K562 (cell line): ENCODE measurements around the gene NHSL2. TPM values are rescaled to one million over a fixed set of nuclear protein-coding genes. Genes with fewer than 3 reads are reported as not detected.

Experiments used
- CTBP1 ChIP-seq: fragments of 450-650 bp; IDR thresholded peaks from 2 replicates; pipeline ENCODE4 v1.6.1; 2016; ENCODE audit warnings: borderline replicate concordance
- REST ChIP-seq, 2 experiments: fragments of 450-650 bp; formaldehyde crosslinking in 1 of 2; IDR thresholded peaks; 2 replicates each; pipeline versions ENCODE4 v1.4.0 to v1.6.1; 2014 to 2020; ENCODE audit warnings: mild to moderate bottlenecking in 2 of 2, borderline replicate concordance in 1 of 2, low read depth in 1 of 2
- SMC3 ChIP-seq: conservative IDR thresholded peaks from 2 replicates; pipeline ENCODE4 v1.6.1; 2011; ENCODE audit warnings: low read depth, low read length, improper control_type of control experiment; ENCODE audit not compliant: insufficient read depth
- polyA plus RNA-seq, 8 experiments: library from polyadenylated mRNA; depleted of rRNA in 4 of 8; stranded (reverse) in 5 of 8; unstranded in 3 of 8; fragments of >200 nt; fragmentation: Nextera tagmentation in 2 of 8; fragmentation: Illumina TruSeq in 1 of 8; extraction: Ambion mirVana in 2 of 8; extraction: Trizol in 1 of 8; gene quantifications; 2 replicates each; pipeline versions ENCODE4 v1.2.1 to v1.2.3, GENCODE V29; 2011 to 2014; ENCODE audit warnings: inconsistent platforms in 1 of 8, missing spikeins in 1 of 8
- total RNA-seq, 7 experiments: library from RNA; depleted of rRNA in 6 of 7; stranded (reverse); fragments of >200 nt in 6 of 7; fragmentation: Illumina TruSeq in 2 of 7; extraction: Trizol in 2 of 7; gene quantifications; 2 replicates each; pipeline versions ENCODE4 v1.2.1 to v1.2.3, GENCODE V29; 2011 to 2021; ENCODE audit warnings: low replicate concordance in 1 of 7

Gene NHSL2
- total and polyA plus RNA-seq, 9 of the 15 experiments (the other 6 are each of a cell fraction or from before 2014, with no cell fraction given) = 0.02 TPM; not detected in 8

GRCh38 chrX:72126539-72127140 is 216.0 kb downstream of the NHSL2 start (continued):
- peak; percentile 44; the same call in 1 of the 2 replicates for TF ChIP-seq REST (IDR thresholded peaks at IDR 0.05; ENCODE audit: borderline replicate concordance)
- no peak for TF ChIP-seq REST (CRISPR knock-in tag; IDR thresholded peaks at IDR 0.05; ENCODE audit: low read depth)
- TF ChIP-seq SMC3 = peak; percentile 69
- 0 out of 2 replicates have a peak, but pooled peaks have one; percentile 16 for TF ChIP-seq CTBP1
